ENCODE data around the gene ANTXR1.

DNA sequence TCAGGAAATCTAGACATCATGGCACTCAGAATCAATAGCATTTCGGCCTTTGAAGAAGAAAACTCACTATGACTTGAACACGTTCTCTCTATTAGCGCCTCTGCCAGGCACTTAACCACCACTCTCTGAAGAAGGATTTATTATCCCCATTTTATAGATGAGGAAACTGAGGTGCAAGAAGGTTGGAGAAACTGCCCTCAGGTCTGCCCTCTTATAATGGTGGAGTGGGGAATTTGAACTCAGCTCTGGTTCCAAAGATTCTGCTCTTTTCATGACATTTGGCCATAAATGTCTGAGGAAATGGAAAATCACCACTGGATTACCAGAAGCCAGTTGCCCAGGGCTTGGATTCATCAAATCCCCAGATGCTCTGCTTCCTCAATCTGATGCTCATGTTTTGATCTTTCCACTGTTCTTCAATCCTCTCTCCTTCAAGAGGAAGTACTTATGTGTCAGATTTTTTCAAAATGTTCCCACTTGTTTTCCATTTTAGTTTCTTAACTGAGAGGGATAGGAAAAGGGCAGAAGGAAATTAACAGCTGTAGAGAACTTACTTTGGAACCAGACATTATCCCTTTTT is 68.1 kb downstream of the ANTXR1 start:
- TF ChIP-seq TFAM (CRISPR knock-in tag; conservative IDR thresholded peaks at IDR 0.05) (no peak), RBBP5 (IDR thresholded peaks at IDR 0.05; ENCODE audit: borderline replicate concordance, insufficient read depth, low read length, poor library complexity, severe bottlenecking) (no peak), TBL1XR1 (IDR thresholded peaks at IDR 0.05; ENCODE audit: low read length in 2 of 2) (no peak)
- TF ChIP-seq, protein P1, sequence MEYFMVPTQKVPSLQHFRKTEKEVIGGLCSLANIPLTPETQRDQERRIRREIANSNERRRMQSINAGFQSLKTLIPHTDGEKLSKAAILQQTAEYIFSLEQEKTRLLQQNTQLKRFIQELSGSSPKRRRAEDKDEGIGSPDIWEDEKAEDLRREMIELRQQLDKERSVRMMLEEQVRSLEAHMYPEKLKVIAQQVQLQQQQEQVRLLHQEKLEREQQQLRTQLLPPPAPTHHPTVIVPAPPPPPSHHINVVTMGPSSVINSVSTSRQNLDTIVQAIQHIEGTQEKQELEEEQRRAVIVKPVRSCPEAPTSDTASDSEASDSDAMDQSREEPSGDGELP (CRISPR knock-in tag; IDR thresholded peaks at IDR 0.05; ENCODE audit: borderline replicate concordance), result no peak
- TF ChIP-seq, protein P2, sequence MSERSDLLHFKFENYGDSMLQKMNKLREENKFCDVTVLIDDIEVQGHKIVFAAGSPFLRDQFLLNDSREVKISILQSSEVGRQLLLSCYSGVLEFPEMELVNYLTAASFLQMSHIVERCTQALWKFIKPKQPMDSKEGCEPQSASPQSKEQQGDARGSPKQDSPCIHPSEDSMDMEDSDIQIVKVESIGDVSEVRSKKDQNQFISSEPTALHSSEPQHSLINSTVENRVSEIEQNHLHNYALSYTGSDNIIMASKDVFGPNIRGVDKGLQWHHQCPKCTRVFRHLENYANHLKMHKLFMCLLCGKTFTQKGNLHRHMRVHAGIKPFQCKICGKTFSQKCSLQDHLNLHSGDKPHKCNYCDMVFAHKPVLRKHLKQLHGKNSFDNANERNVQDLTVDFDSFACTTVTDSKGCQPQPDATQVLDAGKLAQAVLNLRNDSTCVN (CRISPR knock-in tag; IDR thresholded peaks at IDR 0.05), result no peak
